ENCODE data around the gene RABGAP1L.
"Not testable (repeated sequence)": the region's sequence is repeated elsewhere in the genome, so short reads cannot be mapped to it uniquely, and the experiment has no call there.

Gene RABGAP1L

GRCh38 chr1:174775621-174776020 lies 616.3 kb downstream of the RABGAP1L start:
- DNase-seq: no peak
- in situ Hi-C loops (cut with HindIII; ENCODE audit: low pct_ligation_motif_present, low pct_unique_long_range_greater_than_20kb, low sequenced_read_pairs): loop anchor here (10.0 kb wide), 1 partner anchor 209 kb away; no protein-coding TSS in a partner anchor

DNA sequence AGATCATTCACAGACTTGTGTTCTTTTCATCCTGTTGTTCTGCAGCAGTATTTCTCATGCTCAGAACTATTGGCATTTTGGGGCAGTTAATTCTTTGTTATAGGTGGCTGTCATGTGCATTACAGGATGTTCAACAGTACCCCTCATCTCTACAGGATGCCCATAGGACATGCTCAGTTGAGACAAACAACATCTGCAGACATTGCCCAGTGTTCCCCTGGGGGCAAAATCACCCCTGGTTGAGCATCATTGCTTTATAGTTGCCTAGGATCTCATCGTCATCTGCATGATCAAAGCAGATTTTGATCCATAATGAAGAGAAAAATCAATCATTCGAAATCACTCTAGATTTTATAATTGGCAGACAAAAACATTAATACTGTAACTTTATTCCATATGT lies 617.9 kb downstream of the RABGAP1L start:
- in situ Hi-C loops (cut with HindIII; ENCODE audit: low pct_ligation_motif_present, low pct_unique_long_range_greater_than_20kb, low sequenced_read_pairs): loop anchor here (10.0 kb wide), 1 partner anchor 208 kb away; no protein-coding TSS in a partner anchor
- no peak for DNase-seq

DNA sequence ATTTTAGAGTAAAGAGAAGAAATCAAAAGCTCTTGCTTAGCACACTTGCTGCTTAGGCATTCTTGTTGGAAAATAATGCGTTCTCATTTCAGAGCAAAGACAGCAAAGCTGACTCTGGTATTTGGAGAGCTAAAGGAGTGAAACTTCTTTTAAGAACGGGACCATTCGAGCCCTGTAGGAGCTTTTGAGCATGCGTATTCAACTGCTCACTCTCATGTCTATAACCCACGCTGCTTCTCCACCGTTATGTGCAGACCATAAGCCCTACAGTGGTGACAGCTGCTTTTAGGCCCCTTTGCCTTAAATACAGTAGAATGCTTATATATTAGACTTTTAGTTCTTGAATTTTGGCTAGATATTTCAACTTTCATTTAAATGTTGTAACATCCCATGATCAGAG lies 626.2 kb downstream of the RABGAP1L start:
- DNase-seq: no peak
- in situ Hi-C loops (cut with HindIII; ENCODE audit: low pct_ligation_motif_present, low pct_unique_long_range_greater_than_20kb, low sequenced_read_pairs): no loop called here

- in situ Hi-C loops (cut with HindIII; ENCODE audit: low pct_ligation_motif_present, low pct_unique_long_range_greater_than_20kb, low sequenced_read_pairs): no loop called here
- no peak for DNase-seq
These were observed 627.0 kb downstream of the RABGAP1L start for GRCh38 chr1:174786358-174786757.

DNA sequence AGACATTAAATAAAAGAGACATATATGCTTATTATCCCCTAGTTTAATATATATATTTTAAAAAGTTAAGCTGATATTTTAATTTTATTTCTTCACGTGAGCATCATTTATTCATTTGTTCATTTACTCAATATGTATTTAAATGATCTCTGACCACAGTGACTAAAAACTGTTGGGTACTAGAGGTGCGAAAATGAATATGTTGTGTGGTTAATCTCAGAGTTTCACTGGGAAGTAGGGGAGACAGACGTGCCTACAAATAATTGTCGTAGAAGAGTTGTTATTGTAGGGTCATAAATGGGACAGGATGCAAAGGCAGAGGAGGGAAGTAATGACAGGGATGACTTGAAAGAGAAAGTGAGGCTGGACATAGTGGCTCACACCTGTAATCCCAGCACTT lies 627.4 kb downstream of the RABGAP1L start:
- in situ Hi-C loops (cut with HindIII; ENCODE audit: low pct_ligation_motif_present, low pct_unique_long_range_greater_than_20kb, low sequenced_read_pairs): no loop called here
- DNase-seq: no peak

DNA sequence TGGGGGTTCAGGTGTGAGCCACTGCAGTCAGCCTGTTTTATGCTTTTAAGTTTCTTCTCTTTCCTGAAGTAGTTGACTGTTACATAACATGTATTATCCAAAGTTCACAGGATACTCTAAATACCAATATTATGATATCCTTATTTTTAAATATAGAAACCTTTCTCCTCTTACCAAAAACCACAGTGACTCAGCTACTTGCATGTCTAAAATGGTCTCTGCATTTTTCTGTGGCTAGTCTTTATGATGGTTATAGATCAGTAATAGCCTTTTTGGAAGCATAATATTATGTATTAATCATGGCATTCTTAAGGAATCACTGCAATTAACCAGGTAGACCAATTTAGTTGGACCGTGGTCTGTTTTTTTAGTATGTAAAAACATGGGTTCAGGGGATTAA lies 629.7 kb downstream of the RABGAP1L start:
- DNase-seq: peak; percentile 77
- in situ Hi-C loops (cut with HindIII; ENCODE audit: low pct_ligation_motif_present, low pct_unique_long_range_greater_than_20kb, low sequenced_read_pairs): no loop called here

DNA sequence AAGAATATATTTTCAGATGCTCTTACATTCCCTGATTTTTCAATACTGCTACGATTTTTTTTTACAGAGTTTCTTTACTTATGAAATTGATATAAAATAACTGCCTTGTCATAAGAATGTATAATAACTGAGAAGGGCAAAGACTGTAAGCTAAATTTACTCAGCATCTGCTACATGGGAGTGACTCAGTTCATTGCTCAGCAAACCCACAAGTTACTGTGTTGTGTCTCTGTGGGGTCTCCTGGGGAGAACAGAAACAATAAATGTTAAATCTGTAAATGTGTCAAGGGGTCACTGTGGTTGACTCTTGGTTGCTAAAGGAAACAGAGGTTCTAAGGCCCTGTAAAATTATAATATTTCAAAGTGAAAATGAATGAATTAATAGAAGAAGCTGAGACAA lies 630.1 kb downstream of the RABGAP1L start:
- in situ Hi-C loops (cut with HindIII; ENCODE audit: low pct_ligation_motif_present, low pct_unique_long_range_greater_than_20kb, low sequenced_read_pairs): no loop called here

DNA sequence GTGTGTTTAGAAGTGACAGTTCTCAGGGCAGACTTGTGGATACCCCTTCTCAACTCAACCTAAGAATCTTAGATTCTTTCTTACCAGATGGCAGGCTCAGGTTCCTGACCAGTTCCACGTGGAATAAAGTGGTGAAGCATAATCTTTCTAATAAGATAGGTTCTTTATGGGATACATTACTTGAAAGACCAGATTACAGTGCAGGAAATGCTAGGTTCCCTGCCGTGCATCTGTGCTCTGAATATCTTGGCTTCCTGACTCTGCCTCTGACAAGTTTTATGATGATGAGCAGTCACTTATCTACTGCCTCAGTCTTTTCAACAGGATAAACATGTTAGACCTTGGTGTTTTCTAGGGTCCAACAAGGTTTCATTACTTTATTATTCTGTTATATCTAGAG lies 632.5 kb downstream of the RABGAP1L start:
- in situ Hi-C loops (cut with HindIII; ENCODE audit: low pct_ligation_motif_present, low pct_unique_long_range_greater_than_20kb, low sequenced_read_pairs): no loop called here
- DNase-seq: no peak

More for the DNA sequence above, 630.1 kb downstream of the RABGAP1L start:
- peak; percentile 81 for DNase-seq

DNA sequence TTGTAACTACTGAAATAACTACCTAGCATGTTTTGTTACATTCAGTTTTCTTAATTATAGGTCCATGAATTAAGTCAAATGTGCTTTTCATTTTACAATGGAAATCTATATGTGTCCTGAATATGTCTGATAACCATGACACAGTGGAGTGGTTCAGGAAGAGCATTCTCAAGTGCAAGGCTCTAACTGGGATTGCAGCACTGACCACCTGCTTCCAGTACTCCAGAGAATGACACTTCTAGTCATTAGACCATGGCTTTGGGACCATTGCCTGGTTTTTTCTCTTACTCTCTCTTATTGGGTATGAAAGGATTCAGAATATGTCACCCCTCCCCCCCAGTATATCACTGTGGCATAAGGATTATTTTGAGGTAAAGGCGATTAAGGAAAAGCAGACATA lies 635.5 kb downstream of the RABGAP1L start:
- DNase-seq: no peak
- in situ Hi-C loops (cut with HindIII; ENCODE audit: low pct_ligation_motif_present, low pct_unique_long_range_greater_than_20kb, low sequenced_read_pairs): no loop called here

DNA sequence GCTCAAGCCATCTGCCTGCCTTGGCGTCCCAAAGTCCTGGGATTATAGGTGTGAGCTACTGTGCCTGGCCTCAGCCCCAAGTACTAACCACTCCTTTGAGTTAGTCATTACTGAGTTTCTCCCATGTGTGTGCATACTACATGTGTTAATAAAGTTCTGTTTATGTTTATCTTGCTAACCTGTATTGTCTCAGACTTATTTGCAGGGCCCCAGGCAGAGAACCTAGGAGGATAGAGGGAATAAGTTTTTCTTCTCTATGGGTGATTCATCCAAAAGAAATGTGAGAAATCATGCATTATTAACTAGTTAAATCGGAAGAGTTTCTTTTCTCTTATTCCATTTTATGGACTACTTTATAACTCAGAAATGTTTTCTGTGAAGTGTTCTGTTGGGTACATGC lies 636.5 kb downstream of the RABGAP1L start:
- in situ Hi-C loops (cut with HindIII; ENCODE audit: low pct_ligation_motif_present, low pct_unique_long_range_greater_than_20kb, low sequenced_read_pairs): no loop called here
- DNase-seq: peak; percentile 65

DNA sequence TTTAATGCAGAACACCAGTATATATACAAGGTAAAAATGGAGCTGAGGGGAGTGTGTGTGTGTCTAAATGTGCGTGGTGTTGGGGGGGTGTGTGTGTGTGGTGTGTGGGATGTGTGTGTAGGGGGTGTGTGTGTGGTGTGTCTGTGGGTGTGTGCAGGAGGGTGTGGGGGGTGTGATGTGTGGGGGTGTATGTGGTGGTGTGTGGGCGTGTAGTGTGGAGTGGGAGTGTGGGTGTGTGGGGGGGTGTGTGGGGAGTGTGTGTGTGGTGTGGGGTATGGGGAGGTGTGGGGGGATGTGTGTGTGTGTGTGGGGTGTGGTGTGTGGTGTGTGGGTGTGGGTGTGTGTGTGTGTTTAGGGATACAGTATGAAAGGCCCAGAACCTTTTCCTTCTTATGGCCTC lies 638.1 kb downstream of the RABGAP1L start:
- in situ Hi-C loops (cut with HindIII; ENCODE audit: low pct_ligation_motif_present, low pct_unique_long_range_greater_than_20kb, low sequenced_read_pairs): no loop called here
- no peak for DNase-seq

- in situ Hi-C loops (cut with HindIII; ENCODE audit: low pct_ligation_motif_present, low pct_unique_long_range_greater_than_20kb, low sequenced_read_pairs): no loop called here
- DNase-seq: no peak
These were observed 639.8 kb downstream of the RABGAP1L start for GRCh38 chr1:174799136-174799479.

DNA sequence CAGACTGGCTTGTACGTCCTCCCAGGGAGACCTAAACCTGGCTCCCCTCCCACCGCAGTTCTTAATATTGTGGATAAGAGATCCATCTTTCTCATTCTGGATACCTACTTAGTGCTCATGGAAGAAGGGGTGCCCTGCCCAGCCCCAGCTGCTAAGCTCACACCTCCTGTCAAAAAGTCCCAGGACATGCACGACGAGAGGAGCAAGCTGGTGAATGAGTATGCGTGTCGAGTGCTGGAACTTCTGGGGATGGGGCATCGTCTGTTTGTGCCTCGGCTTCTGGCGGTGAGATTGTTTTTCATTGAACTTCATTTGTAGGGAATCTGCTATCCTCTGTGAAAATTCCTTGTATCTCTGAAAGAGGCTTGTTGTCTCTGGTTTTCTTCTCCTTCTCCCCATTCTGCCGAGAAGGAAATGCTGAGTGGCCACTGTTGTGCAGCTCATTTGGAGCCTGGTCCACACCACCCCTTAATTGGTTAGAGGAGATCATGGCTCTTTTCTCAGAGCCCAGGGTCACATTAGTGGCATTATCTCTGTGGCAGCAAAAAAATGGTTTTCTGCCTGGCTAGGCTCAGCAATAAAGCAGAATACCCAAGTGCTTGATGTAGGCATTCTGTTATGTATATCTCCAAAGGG lies 641.0 kb downstream of the RABGAP1L start:
- DNase-seq: peak; percentile 34
- in situ Hi-C loops (cut with HindIII; ENCODE audit: low pct_ligation_motif_present, low pct_unique_long_range_greater_than_20kb, low sequenced_read_pairs): no loop called here

DNA sequence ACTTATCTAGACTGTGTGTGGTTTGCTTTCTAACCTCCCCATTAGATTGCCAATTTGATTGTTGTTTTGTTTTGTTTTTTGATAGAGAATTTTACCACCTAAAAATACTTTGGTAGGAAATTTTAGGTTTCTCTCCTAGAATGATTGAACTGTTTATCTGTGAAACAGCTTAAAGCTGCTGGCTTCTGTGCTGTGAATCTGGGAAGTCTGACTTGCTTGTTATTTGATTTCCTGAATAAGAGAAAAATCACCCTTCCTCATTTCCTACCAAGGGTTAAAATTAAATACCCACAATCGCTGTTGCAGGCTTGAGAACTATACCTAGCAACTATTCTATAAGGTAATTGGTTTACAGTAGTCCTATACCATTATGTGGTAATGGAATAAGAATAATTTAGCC lies 641.6 kb downstream of the RABGAP1L start:
- DNase-seq: no peak
- in situ Hi-C loops (cut with HindIII; ENCODE audit: low pct_ligation_motif_present, low pct_unique_long_range_greater_than_20kb, low sequenced_read_pairs): no loop called here

GRCh38 chr1:174809755-174810280 lies 650.5 kb downstream of the RABGAP1L start:
- no peak for DNase-seq
- in situ Hi-C loops (cut with HindIII; ENCODE audit: low pct_ligation_motif_present, low pct_unique_long_range_greater_than_20kb, low sequenced_read_pairs): no loop called here

- in situ Hi-C loops (cut with HindIII; ENCODE audit: low pct_ligation_motif_present, low pct_unique_long_range_greater_than_20kb, low sequenced_read_pairs): no loop called here
- DNase-seq: no peak
These were observed 652.7 kb downstream of the RABGAP1L start for GRCh38 chr1:174812016-174812415.

DNA sequence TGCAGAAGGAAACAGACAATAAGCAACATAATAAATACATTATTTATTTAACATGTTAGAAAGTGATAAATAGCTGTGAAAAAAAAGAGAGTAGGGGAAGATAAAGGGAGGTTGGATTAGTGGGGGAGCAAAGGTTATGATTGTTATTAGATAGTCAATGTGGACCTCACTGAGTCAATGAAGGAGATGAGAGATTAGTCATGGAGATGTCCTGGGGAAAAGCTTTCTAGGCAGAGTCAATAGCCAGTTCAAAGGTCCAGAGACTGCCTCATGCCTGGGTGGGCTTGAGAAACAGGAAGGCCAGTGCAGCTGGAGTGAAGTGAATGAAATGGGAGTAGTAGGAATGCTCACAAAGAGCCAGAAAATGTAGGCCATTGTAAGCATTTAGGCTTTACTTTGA lies 653.3 kb downstream of the RABGAP1L start:
- in situ Hi-C loops (cut with HindIII; ENCODE audit: low pct_ligation_motif_present, low pct_unique_long_range_greater_than_20kb, low sequenced_read_pairs): no loop called here
- no peak for DNase-seq

- peak; percentile 60 for DNase-seq
- in situ Hi-C loops (cut with HindIII; ENCODE audit: low pct_ligation_motif_present, low pct_unique_long_range_greater_than_20kb, low sequenced_read_pairs): no loop called here
These were observed 655.7 kb downstream of the RABGAP1L start for GRCh38 chr1:174815036-174815435.

DNA sequence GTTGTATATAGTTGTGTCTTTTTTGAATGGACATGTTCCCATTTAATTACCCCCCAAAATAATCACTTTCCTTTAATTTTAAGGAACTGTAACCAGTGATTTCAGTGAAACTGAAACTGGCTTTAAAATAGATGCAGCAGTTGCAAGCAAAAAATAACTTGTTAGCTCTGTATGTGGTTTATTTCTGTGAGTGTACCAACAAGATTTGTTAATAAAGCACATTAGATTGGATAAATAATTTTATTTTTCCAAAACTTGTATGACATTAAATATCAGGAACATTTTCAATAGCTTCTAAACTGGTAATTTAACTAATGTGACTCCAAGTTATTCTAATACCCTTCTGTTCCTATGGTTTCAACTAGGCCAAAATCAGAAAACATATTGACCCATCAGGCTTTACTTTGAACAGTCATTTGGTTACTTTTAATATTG lies 656.2 kb downstream of the RABGAP1L start:
- DNase-seq: no peak
- in situ Hi-C loops (cut with HindIII; ENCODE audit: low pct_ligation_motif_present, low pct_unique_long_range_greater_than_20kb, low sequenced_read_pairs): no loop called here

DNA sequence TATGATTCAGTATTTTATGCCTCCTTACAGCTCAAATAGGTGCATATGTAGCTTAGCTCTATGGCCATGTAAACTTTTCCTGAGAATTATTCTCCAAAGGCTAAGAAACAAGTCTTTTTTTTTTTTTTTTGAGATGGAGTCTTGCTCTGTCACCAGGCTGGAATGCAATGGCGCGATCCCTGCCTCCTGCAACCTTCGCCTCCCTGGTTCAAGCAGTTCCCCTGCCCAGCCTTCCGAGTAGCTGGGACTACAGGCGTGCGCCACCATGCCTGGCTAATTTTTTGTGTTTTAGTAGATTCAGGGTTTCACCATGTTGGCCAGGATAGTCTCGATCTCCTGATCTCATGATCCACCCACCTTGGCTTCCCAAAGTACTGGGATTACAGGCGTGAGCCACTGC lies 657.3 kb downstream of the RABGAP1L start:
- DNase-seq; in situ Hi-C loops (cut with HindIII; ENCODE audit: low pct_ligation_motif_present, low pct_unique_long_range_greater_than_20kb, low sequenced_read_pairs): not testable (repeated sequence)
